Progenitor cell of endocrine pancreas (in vitro differentiated cells): ENCODE data around the gene TNRC6C. TPM values are rescaled to one million over a fixed set of nuclear protein-coding genes. Genes with fewer than 3 reads are reported as not detected.

Source experiments
- DNase-seq: peaks from one replicate; pipeline ENCODE4 v3.0.0; 2021; ENCODE audit warnings: low spot score; ENCODE audit not compliant: unreplicated experiment
- H3K27ac Mint-ChIP-seq: 2 replicates; pipeline ENCODE4 v1.8.0; 2021; ENCODE audit warnings: mild to moderate bottlenecking, moderate library complexity, mixed read lengths
- H3K27me3 Mint-ChIP-seq: 2 replicates; pipeline ENCODE4 v1.8.0; 2021; ENCODE audit warnings: mixed read lengths
- H3K36me3 Mint-ChIP-seq: 2 replicates; pipeline ENCODE4 v1.8.0; 2022; ENCODE audit warnings: mixed read lengths; ENCODE audit not compliant: insufficient read depth
- H3K4me1 Mint-ChIP-seq: 2 replicates; pipeline ENCODE4 v1.8.0; 2021; ENCODE audit warnings: low read depth, mixed read lengths
- H3K4me3 Mint-ChIP-seq: 2 replicates; pipeline ENCODE4 v1.8.0; 2021; ENCODE audit warnings: low read depth, mild to moderate bottlenecking, moderate library complexity, mixed read lengths
- H3K9me3 Mint-ChIP-seq: 2 replicates; pipeline ENCODE4 v1.8.0; 2021; ENCODE audit warnings: low read depth, mixed read lengths
- CTCF ChIP-seq: fragments of 200-600 bp; sonication (generic); IDR thresholded peaks from one replicate; pipeline ENCODE4 v1.5.0; 2021; ENCODE audit warnings: antibody characterized with exemption, mild to moderate bottlenecking; ENCODE audit not compliant: unreplicated experiment
- long read RNA-seq: library from polyadenylated mRNA; unstranded; transcript quantifications from one replicate; pipeline ENCODE4 v2.0.0, GENCODE V29; 2020
- total RNA-seq: library from RNA; stranded (reverse); gene quantifications from 2 replicates; pipeline ENCODE4 v1.2.1, GENCODE V29; 2021

TNRC6C gene
- 37.4 and 38.3 TPM in 2 replicates for total RNA-seq
- long read RNA-seq, partial matches to known transcripts, result 10 of 12 reads
- long read RNA-seq, other reads (novel, unspliced or antisense), result 2 of 12 reads

- peak within 1 kb of the TSS; percentile 87 for H3K4me3 Mint-ChIP-seq
- H3K27me3 Mint-ChIP-seq, result peaks cover 44% of the 10 kb centered on the region
- peak within 1 kb of the TSS; percentile 92 for H3K27ac Mint-ChIP-seq
- DNase-seq, result peak; percentile 99
- peaks cover 1% of the 10 kb centered on the region for H3K36me3 Mint-ChIP-seq
- peaks cover 15% of the 10 kb centered on the region for H3K4me1 Mint-ChIP-seq
- H3K9me3 Mint-ChIP-seq, result no peaks in the 10 kb centered on the region
- TF ChIP-seq CTCF, result no peak
Observed at GRCh38 chr17:77957857-77958715, at the start of gene TNRC6C. TNRC6C (plus strand) TSS chr17:77958703; CDS start chr17:78004207, 45,504 bp downstream.

- Mint-ChIP-seq H3K9me3 (peaks cover 3% of the 10 kb centered on the region), H3K4me3 (no peak overlapping the region), H3K27ac (no peak overlapping the region), H3K4me1 (no peaks in the 10 kb centered on the region), H3K36me3 (no peaks in the 10 kb centered on the region), H3K27me3 (peaks cover 53% of the 10 kb centered on the region)
- no peak for TF ChIP-seq CTCF
- no peak for DNase-seq
Observed at GRCh38 chr17:77909236-77909635, 49.3 kb upstream of the TNRC6C start.

GRCh38 chr17:77909816-77910215 lies 48.7 kb upstream of the TNRC6C start:
- Mint-ChIP-seq H3K27ac (no peak overlapping the region), H3K27me3 (peaks cover 56% of the 10 kb centered on the region), H3K4me3 (no peak overlapping the region), H3K36me3 (no peaks in the 10 kb centered on the region), H3K9me3 (peaks cover 3% of the 10 kb centered on the region), H3K4me1 (peaks cover 2% of the 10 kb centered on the region)
- TF ChIP-seq CTCF, result no peak
- no peak for DNase-seq

- peak overlapping the region; percentile 19 for H3K4me3 Mint-ChIP-seq
- peaks cover 70% of the 10 kb centered on the region for H3K27me3 Mint-ChIP-seq
- H3K4me1 Mint-ChIP-seq, result peaks cover 17% of the 10 kb centered on the region
- no peak for DNase-seq
- TF ChIP-seq CTCF, result peak; percentile 33
- H3K36me3 Mint-ChIP-seq, result peaks cover 2% of the 10 kb centered on the region
- peaks cover 11% of the 10 kb centered on the region for H3K9me3 Mint-ChIP-seq
- H3K27ac Mint-ChIP-seq, result peak overlapping the region; percentile 62
Observed at GRCh38 chr17:77914385-77915254, 43.9 kb upstream of the TNRC6C start.

- Mint-ChIP-seq H3K4me3 (no peak overlapping the region), H3K27me3 (peaks cover 68% of the 10 kb centered on the region), H3K4me1 (peaks cover 17% of the 10 kb centered on the region), H3K9me3 (peaks cover 10% of the 10 kb centered on the region), H3K27ac (no peak overlapping the region), H3K36me3 (peaks cover 3% of the 10 kb centered on the region)
- no peak for DNase-seq
- no peak for TF ChIP-seq CTCF
Observed at GRCh38 chr17:77915594-77916021, 42.9 kb upstream of the TNRC6C start.
